GM19467 (cell line): ENCODE data around the gene AKAP5.

Experiments used
- ATAC-seq: cut with Tn5 transposase; IDR thresholded peaks from one replicate; pipeline ENCODE4 v1.9.1; 2021; ENCODE audit warnings: mild to moderate bottlenecking, moderate library complexity; ENCODE audit not compliant: unreplicated experiment

Gene AKAP5

GRCh38 chr14:64465191-64465822 lies at the start of gene AKAP5:
Gene AKAP5 (plus strand): TSS chr14:64465499. CDS start chr14:64468395, 2,896 bp downstream.
- peak; percentile 59 for ATAC-seq

GRCh38 chr14:64416348-64416932 lies 48.9 kb upstream of the AKAP5 start:
- ATAC-seq, result no peak

GRCh38 chr14:64417055-64417770 lies 48.1 kb upstream of the AKAP5 start:
- ATAC-seq, result no peak

- no peak for ATAC-seq
These were observed 47.6 kb upstream of the AKAP5 start for GRCh38 chr14:64417771-64418125.

- ATAC-seq, result no peak
These were observed 46.3 kb upstream of the AKAP5 start for GRCh38 chr14:64419003-64419402.

- ATAC-seq, result no peak
These were observed 44.1 kb upstream of the AKAP5 start for GRCh38 chr14:64421166-64421565.

- no peak for ATAC-seq
These were observed 43.3 kb upstream of the AKAP5 start for GRCh38 chr14:64422005-64422404.

GRCh38 chr14:64422756-64423155 lies 42.5 kb upstream of the AKAP5 start:
- ATAC-seq, result no peak

GRCh38 chr14:64423987-64424386 lies 41.3 kb upstream of the AKAP5 start:
- no peak for ATAC-seq

GRCh38 chr14:64434528-64434927 lies 30.8 kb upstream of the AKAP5 start:
- no peak for ATAC-seq

- ATAC-seq, result no peak
These were observed 27.0 kb upstream of the AKAP5 start for GRCh38 chr14:64438181-64438841.

GRCh38 chr14:64439141-64439540 lies 26.2 kb upstream of the AKAP5 start:
- ATAC-seq, result no peak

GRCh38 chr14:64440494-64440893 lies 24.8 kb upstream of the AKAP5 start:
- ATAC-seq, result no peak

GRCh38 chr14:64442300-64442988 lies 22.9 kb upstream of the AKAP5 start:
- ATAC-seq, result no peak

GRCh38 chr14:64444140-64444539 lies 21.2 kb upstream of the AKAP5 start:
- no peak for ATAC-seq

- ATAC-seq, result peak; percentile 97
These were observed 20.1 kb upstream of the AKAP5 start for GRCh38 chr14:64444984-64445845.

GRCh38 chr14:64447876-64448670 lies 17.2 kb upstream of the AKAP5 start:
- no peak for ATAC-seq

- no peak for ATAC-seq
These were observed 15.0 kb upstream of the AKAP5 start for GRCh38 chr14:64450255-64450654.

GRCh38 chr14:64454671-64455070 lies 10.6 kb upstream of the AKAP5 start:
- ATAC-seq, result no peak
